Measurements from ENCODE around the gene MACROD1. TPM values are rescaled to one million over a fixed set of nuclear protein-coding genes. Genes with fewer than 3 reads are reported as not detected.
"Not testable (repeated sequence)": the region's sequence is repeated elsewhere in the genome, so short reads cannot be mapped to it uniquely, and the experiment has no call there.

Gene MACROD1
- total RNA-seq, 1 donor from 2014 or later = 20.2 TPM

- Mint-ChIP-seq H3K4me3 (no peak overlapping the region), H3K9me3 (peaks cover 3% of the 10 kb centered on the region), H3K27ac (no peak overlapping the region), H3K4me1 (ENCODE audit: low read depth) (peaks cover 40% of the 10 kb centered on the region), H3K27me3 (ENCODE audit: insufficient read depth) (peaks cover 1% of the 10 kb centered on the region), H3K36me3 (ENCODE audit: low read depth) (peaks cover 7% of the 10 kb centered on the region)
- intact Hi-C loops (cut with micrococcal nuclease) = no loop called here
- DNase-seq (ENCODE audit: low spot score) = no peak
Observed at GRCh38 chr11:64178951-64179639, 13.2 kb upstream of the MACROD1 start.

- Mint-ChIP-seq H3K27ac (no peak overlapping the region), H3K36me3 (ENCODE audit: low read depth) (peaks cover 3% of the 10 kb centered on the region), H3K4me1 (ENCODE audit: low read depth) (peaks cover 32% of the 10 kb centered on the region), H3K9me3 (peaks cover 7% of the 10 kb centered on the region), H3K4me3 (no peak overlapping the region), H3K27me3 (ENCODE audit: insufficient read depth) (peaks cover 2% of the 10 kb centered on the region)
- DNase-seq (ENCODE audit: low spot score) = no peak
- intact Hi-C loops (cut with micrococcal nuclease) = no loop called here
Observed at GRCh38 chr11:64178203-64178602, 12.3 kb upstream of the MACROD1 start.

- Mint-ChIP-seq H3K9me3 (peaks cover 7% of the 10 kb centered on the region), H3K4me3 (no peak overlapping the region), H3K27me3 (ENCODE audit: insufficient read depth) (peaks cover 2% of the 10 kb centered on the region), H3K36me3 (ENCODE audit: low read depth) (peaks cover 3% of the 10 kb centered on the region), H3K4me1 (ENCODE audit: low read depth) (peaks cover 24% of the 10 kb centered on the region), H3K27ac (no peak overlapping the region)
- no peak for DNase-seq (ENCODE audit: low spot score)
- intact Hi-C loops (cut with micrococcal nuclease) = no loop called here
Observed at GRCh38 chr11:64176751-64177150, 10.8 kb upstream of the MACROD1 start.

- no peak for DNase-seq (ENCODE audit: low spot score)
- Mint-ChIP-seq H3K27me3 (ENCODE audit: insufficient read depth) (peaks cover 2% of the 10 kb centered on the region), H3K27ac (no peak overlapping the region), H3K9me3 (peaks cover 7% of the 10 kb centered on the region), H3K4me3 (no peak overlapping the region), H3K4me1 (ENCODE audit: low read depth) (peaks cover 18% of the 10 kb centered on the region), H3K36me3 (ENCODE audit: low read depth) (peaks cover 3% of the 10 kb centered on the region)
- intact Hi-C loops (cut with micrococcal nuclease) = no loop called here
Observed at GRCh38 chr11:64173616-64174355, 7.9 kb upstream of the MACROD1 start.

GRCh38 chr11:64170419-64170818 lies 4.5 kb upstream of the MACROD1 start:
- Mint-ChIP-seq H3K4me3 (no peak overlapping the region), H3K4me1 (ENCODE audit: low read depth) (no peaks in the 10 kb centered on the region), H3K27ac (no peak overlapping the region), H3K9me3 (peaks cover 7% of the 10 kb centered on the region), H3K27me3 (ENCODE audit: insufficient read depth) (peaks cover 2% of the 10 kb centered on the region), H3K36me3 (ENCODE audit: low read depth) (peaks cover 3% of the 10 kb centered on the region)
- intact Hi-C loops (cut with micrococcal nuclease) = no loop called here
- no peak for DNase-seq (ENCODE audit: low spot score)

- H3K27me3 Mint-ChIP-seq (ENCODE audit: insufficient read depth) = peaks cover 3% of the 10 kb centered on the region
- peaks cover 8% of the 10 kb centered on the region for H3K4me1 Mint-ChIP-seq (ENCODE audit: low read depth)
- H3K36me3 Mint-ChIP-seq (ENCODE audit: low read depth) = no peaks in the 10 kb centered on the region
- intact Hi-C loops (cut with micrococcal nuclease) = no loop called here
- H3K9me3 Mint-ChIP-seq = no peaks in the 10 kb centered on the region
- DNase-seq (ENCODE audit: low spot score) = no peak
- no peak overlapping the region for H3K27ac Mint-ChIP-seq
- H3K4me3 Mint-ChIP-seq = peak overlapping the region; percentile 93
Observed at GRCh38 chr11:64165481-64165841, 452 bp downstream of the MACROD1 start.

- no peak for DNase-seq (ENCODE audit: low spot score)
Observed at GRCh38 chr11:64164392-64165312, 1.3 kb downstream of the MACROD1 start.

GRCh38 chr11:64163951-64164350 lies 2.0 kb downstream of the MACROD1 start:
- H3K27ac Mint-ChIP-seq = peak overlapping the region; percentile 68
- intact Hi-C loops (cut with micrococcal nuclease) = no loop called here
- DNase-seq (ENCODE audit: low spot score) = no peak
- H3K36me3 Mint-ChIP-seq (ENCODE audit: low read depth) = no peaks in the 10 kb centered on the region
- no peaks in the 10 kb centered on the region for H3K9me3 Mint-ChIP-seq
- H3K4me3 Mint-ChIP-seq = peak overlapping the region; percentile 47
- peaks cover 3% of the 10 kb centered on the region for H3K27me3 Mint-ChIP-seq (ENCODE audit: insufficient read depth)
- H3K4me1 Mint-ChIP-seq (ENCODE audit: low read depth) = peaks cover 8% of the 10 kb centered on the region

More at GRCh38 chr11:64164392-64165312, 1.3 kb downstream of the MACROD1 start:
- H3K9me3 Mint-ChIP-seq = no peaks in the 10 kb centered on the region
- H3K4me1 Mint-ChIP-seq (ENCODE audit: low read depth) = peaks cover 8% of the 10 kb centered on the region
- peaks cover 3% of the 10 kb centered on the region for H3K27me3 Mint-ChIP-seq (ENCODE audit: insufficient read depth)
- H3K36me3 Mint-ChIP-seq (ENCODE audit: low read depth) = no peaks in the 10 kb centered on the region
- intact Hi-C loops (cut with micrococcal nuclease) = no loop called here
- H3K4me3 Mint-ChIP-seq = peak overlapping the region; percentile 93
- H3K27ac Mint-ChIP-seq = peak overlapping the region; percentile 73

- intact Hi-C loops (cut with micrococcal nuclease) = not testable (repeated sequence)
Observed at GRCh38 chr11:64162769-64163168, 3.1 kb downstream of the MACROD1 start.

GRCh38 chr11:64161037-64161436 lies 4.9 kb downstream of the MACROD1 start:
- no peaks in the 10 kb centered on the region for H3K36me3 Mint-ChIP-seq (ENCODE audit: low read depth)
- H3K4me1 Mint-ChIP-seq (ENCODE audit: low read depth) = peaks cover 8% of the 10 kb centered on the region
- intact Hi-C loops (cut with micrococcal nuclease) = no loop called here
- H3K9me3 Mint-ChIP-seq = no peaks in the 10 kb centered on the region
- no peak overlapping the region for H3K4me3 Mint-ChIP-seq
- H3K27me3 Mint-ChIP-seq (ENCODE audit: insufficient read depth) = peaks cover 3% of the 10 kb centered on the region
- H3K27ac Mint-ChIP-seq = no peak overlapping the region
- no peak for DNase-seq (ENCODE audit: low spot score)

More at GRCh38 chr11:64162769-64163168, 3.1 kb downstream of the MACROD1 start:
- DNase-seq (ENCODE audit: low spot score); H3K9me3 Mint-ChIP-seq; H3K27ac Mint-ChIP-seq; H3K36me3 Mint-ChIP-seq (ENCODE audit: low read depth); H3K27me3 Mint-ChIP-seq (ENCODE audit: insufficient read depth); H3K4me3 Mint-ChIP-seq; H3K4me1 Mint-ChIP-seq (ENCODE audit: low read depth): not testable (repeated sequence)

- Mint-ChIP-seq H3K9me3 (no peaks in the 10 kb centered on the region), H3K27me3 (ENCODE audit: insufficient read depth) (peaks cover 2% of the 10 kb centered on the region), H3K27ac (no peak overlapping the region), H3K4me1 (ENCODE audit: low read depth) (no peaks in the 10 kb centered on the region), H3K4me3 (no peak overlapping the region), H3K36me3 (ENCODE audit: low read depth) (no peaks in the 10 kb centered on the region)
- no peak for DNase-seq (ENCODE audit: low spot score)
- intact Hi-C loops (cut with micrococcal nuclease) = no loop called here
Observed at GRCh38 chr11:64157631-64158394, 8.1 kb downstream of the MACROD1 start.

GRCh38 chr11:64156235-64157011 lies 9.5 kb downstream of the MACROD1 start:
- no peaks in the 10 kb centered on the region for H3K36me3 Mint-ChIP-seq (ENCODE audit: low read depth)
- no peaks in the 10 kb centered on the region for H3K9me3 Mint-ChIP-seq
- H3K4me1 Mint-ChIP-seq (ENCODE audit: low read depth) = no peaks in the 10 kb centered on the region
- H3K27ac Mint-ChIP-seq = no peak overlapping the region
- intact Hi-C loops (cut with micrococcal nuclease) = no loop called here
- H3K27me3 Mint-ChIP-seq (ENCODE audit: insufficient read depth) = peaks cover 2% of the 10 kb centered on the region
- DNase-seq (ENCODE audit: low spot score) = no peak
- H3K4me3 Mint-ChIP-seq = no peak overlapping the region

Data from activated T-helper 1 cell treated with anti-CD3 and anti-CD28 coated beads, Interleukin-12 subunit alpha, Interleukin-12 subunit beta, Interleukin-2, Interleukin-4 antibody, amounts not matched to agents 30 ng/mL and 10 ng/mL and 1 ng/mL, durations not matched to agents 14 hours and 24 hours and 36 hours (primary cell).